Activated CD8-positive, alpha-beta memory T cell treated with anti-CD3 and anti-CD28 coated beads, Interleukin-2, amount 50 U/mL, for 4 hours (primary cell): ENCODE data around the gene SLC25A41.
"Not testable (repeated sequence)": the region's sequence is repeated elsewhere in the genome, so short reads cannot be mapped to it uniquely, and the experiment has no call there.

ENCODE experiments used
- DNase-seq: peaks from one replicate; pipeline ENCODE4 v3.0.0-alpha.2; 2020

SLC25A41 gene

GRCh38 chr19:6459262-6460098 lies 25.9 kb upstream of the SLC25A41 start, which contains the start of gene SLC25A23:
Gene SLC25A23, minus strand, starts transcription at chr19:6459792. Its CDS starts 164 bp downstream, at chr19:6459628.
- DNase-seq = peak; percentile 58

- DNase-seq = no peak
These were observed 25.2 kb upstream of the SLC25A41 start for GRCh38 chr19:6458695-6459261.

GRCh38 chr19:6457958-6458694 lies 24.6 kb upstream of the SLC25A41 start:
- DNase-seq = no peak

GRCh38 chr19:6455924-6456323 lies 22.4 kb upstream of the SLC25A41 start:
- no peak for DNase-seq

GRCh38 chr19:6453951-6454565 lies 20.5 kb upstream of the SLC25A41 start:
- no peak for DNase-seq

- DNase-seq = no peak
These were observed 19.3 kb upstream of the SLC25A41 start for GRCh38 chr19:6452899-6453298.

GRCh38 chr19:6452223-6452614 lies 18.7 kb upstream of the SLC25A41 start:
- no peak for DNase-seq

- DNase-seq = no peak
These were observed 18.1 kb upstream of the SLC25A41 start for GRCh38 chr19:6451583-6452222.

GRCh38 chr19:6450166-6450565 lies 16.6 kb upstream of the SLC25A41 start:
- DNase-seq = no peak

GRCh38 chr19:6448045-6448444 lies 14.5 kb upstream of the SLC25A41 start:
- DNase-seq = no peak

- DNase-seq = no peak
These were observed 12.9 kb upstream of the SLC25A41 start for GRCh38 chr19:6446452-6446851.

- DNase-seq = no peak
These were observed 10.4 kb upstream of the SLC25A41 start for GRCh38 chr19:6443986-6444385.

- DNase-seq = no peak
These were observed 8.6 kb upstream of the SLC25A41 start for GRCh38 chr19:6442087-6442688.

GRCh38 chr19:6440905-6441304 lies 7.3 kb upstream of the SLC25A41 start:
- no peak for DNase-seq

GRCh38 chr19:6439743-6440142 lies 6.2 kb upstream of the SLC25A41 start:
- no peak for DNase-seq

GRCh38 chr19:6433165-6433564 lies 398 bp downstream of the SLC25A41 start:
- DNase-seq = no peak

GRCh38 chr19:6431891-6432290 lies 1.7 kb downstream of the SLC25A41 start:
- DNase-seq = no peak

- no peak for DNase-seq
These were observed 3.9 kb downstream of the SLC25A41 start for GRCh38 chr19:6429419-6430221.

- DNase-seq = not testable (repeated sequence)
These were observed 4.7 kb downstream of the SLC25A41 start for GRCh38 chr19:6428692-6429418.

- DNase-seq = no peak
These were observed 6.4 kb downstream of the SLC25A41 start for GRCh38 chr19:6427131-6427530.
